Astrocyte (in vitro differentiated cells and primary cell): ENCODE results near the gene ARID3C.

Experiments
- EZH2 ChIP-seq: IDR thresholded peaks from 2 replicates; pipeline ENCODE4 v1.6.1; 2012; ENCODE audit warnings: mild to moderate bottlenecking, low read length, inconsistent platforms; ENCODE audit not compliant: insufficient read depth
- TF ChIP-seq, protein P1 (sequence below): IDR thresholded peaks from 2 replicates; pipeline ENCODE4 v1.5.1; 2011; ENCODE audit warnings: low read depth, mild to moderate bottlenecking, inconsistent platforms, low read length, moderate library complexity; ENCODE audit not compliant: insufficient read depth

DNA sequence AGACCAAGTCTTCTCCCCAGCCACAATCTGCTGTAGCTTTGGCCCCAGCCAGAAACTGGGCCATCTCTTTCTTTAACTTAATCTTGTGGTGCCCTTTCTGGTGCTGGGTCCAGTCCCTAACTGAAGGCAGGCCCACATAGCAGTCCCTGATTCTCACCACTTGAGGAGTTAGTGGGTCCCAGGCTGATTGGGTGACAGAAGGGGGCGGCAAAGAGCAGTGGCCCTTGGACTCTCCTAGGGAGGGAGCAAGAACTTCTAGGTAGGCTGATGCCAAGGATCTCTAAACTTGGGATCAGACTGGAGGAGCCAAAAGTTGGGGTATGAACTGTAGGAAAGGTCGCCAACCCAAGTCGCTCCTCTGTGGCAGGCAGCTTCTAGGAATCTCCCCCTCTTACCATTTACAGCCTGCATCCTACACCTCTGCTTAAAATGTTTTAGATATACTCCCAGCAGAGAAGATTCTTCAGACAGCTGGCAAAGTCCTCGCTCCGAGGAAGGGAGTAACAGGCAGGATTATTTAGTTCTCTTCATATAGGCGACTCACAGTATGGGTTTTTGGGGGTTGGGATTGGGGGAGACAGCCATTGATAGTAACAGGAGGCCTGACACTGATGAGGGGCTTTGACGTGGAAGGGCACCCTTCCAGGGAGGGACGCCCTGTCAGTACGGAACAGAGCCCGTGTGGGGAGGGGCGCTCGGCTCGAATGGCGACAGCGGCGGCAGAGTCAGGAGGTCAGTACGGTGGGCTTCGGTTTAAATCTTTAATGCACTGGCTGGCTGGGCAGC, 35.6 kb upstream of the ARID3C start:
- TF ChIP-seq, protein P1, sequence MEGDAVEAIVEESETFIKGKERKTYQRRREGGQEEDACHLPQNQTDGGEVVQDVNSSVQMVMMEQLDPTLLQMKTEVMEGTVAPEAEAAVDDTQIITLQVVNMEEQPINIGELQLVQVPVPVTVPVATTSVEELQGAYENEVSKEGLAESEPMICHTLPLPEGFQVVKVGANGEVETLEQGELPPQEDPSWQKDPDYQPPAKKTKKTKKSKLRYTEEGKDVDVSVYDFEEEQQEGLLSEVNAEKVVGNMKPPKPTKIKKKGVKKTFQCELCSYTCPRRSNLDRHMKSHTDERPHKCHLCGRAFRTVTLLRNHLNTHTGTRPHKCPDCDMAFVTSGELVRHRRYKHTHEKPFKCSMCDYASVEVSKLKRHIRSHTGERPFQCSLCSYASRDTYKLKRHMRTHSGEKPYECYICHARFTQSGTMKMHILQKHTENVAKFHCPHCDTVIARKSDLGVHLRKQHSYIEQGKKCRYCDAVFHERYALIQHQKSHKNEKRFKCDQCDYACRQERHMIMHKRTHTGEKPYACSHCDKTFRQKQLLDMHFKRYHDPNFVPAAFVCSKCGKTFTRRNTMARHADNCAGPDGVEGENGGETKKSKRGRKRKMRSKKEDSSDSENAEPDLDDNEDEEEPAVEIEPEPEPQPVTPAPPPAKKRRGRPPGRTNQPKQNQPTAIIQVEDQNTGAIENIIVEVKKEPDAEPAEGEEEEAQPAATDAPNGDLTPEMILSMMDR: peak; percentile 77
- no peak for TF ChIP-seq EZH2
